Stimulated activated CD4-positive, alpha-beta T cell treated with anti-CD3 and anti-CD28 coated beads, Interleukin-15, amount 100 ng/mL, for 1 hour (primary cell): Measurements from ENCODE around the gene RFNG.
A peak's percentile ranks its signal among the peaks of the same experiment; 100 is the strongest.

Source experiments
- DNase-seq, 2 donors: peaks; one replicate each; pipeline ENCODE4 v3.0.0-alpha.2; 2020; ENCODE audit warnings: low read depth in 1 of 2, low spot score in 1 of 2

RFNG gene

GRCh38 chr17:82051776-82052637 lies at the start of gene RFNG, which contains the start of gene GPS1:
Gene RFNG, minus strand, starts transcription at chr17:82051811. Its CDS starts 45 bp downstream, at chr17:82051766.
Gene GPS1, plus strand, starts transcription at chr17:82051898. Its CDS starts 34 bp downstream, at chr17:82051932.
- peak; percentile 63 to 85 for DNase-seq

- no peak for DNase-seq
Observed at GRCh38 chr17:82101301-82101715, 49.7 kb upstream of the RFNG start.

GRCh38 chr17:82100502-82101298 lies 49.1 kb upstream of the RFNG start:
- no peak for DNase-seq

GRCh38 chr17:82098939-82099763 lies 47.5 kb upstream of the RFNG start:
- DNase-seq, result no peak

GRCh38 chr17:82098169-82098938 lies 46.7 kb upstream of the RFNG start, which contains the start of gene FASN:
Gene FASN, minus strand, starts transcription at chr17:82098236. Its CDS starts 1,791 bp downstream, at chr17:82096445.
- peak; percentile 86 to 94 for DNase-seq

GRCh38 chr17:82097919-82098168 lies 46.2 kb upstream of the RFNG start:
- DNase-seq, result no peak

- no peak for DNase-seq
Observed at GRCh38 chr17:82097184-82097918, 45.7 kb upstream of the RFNG start.

- no peak for DNase-seq
Observed at GRCh38 chr17:82096709-82097183, 45.1 kb upstream of the RFNG start.

- no peak for DNase-seq
Observed at GRCh38 chr17:82095777-82096708, 44.4 kb upstream of the RFNG start.

GRCh38 chr17:82094931-82095776 lies 43.5 kb upstream of the RFNG start:
- DNase-seq, result no peak

- no peak for DNase-seq
Observed at GRCh38 chr17:82092995-82093751, 41.6 kb upstream of the RFNG start.

GRCh38 chr17:82092628-82092994 lies 41.0 kb upstream of the RFNG start:
- DNase-seq, result no peak

- DNase-seq, result no peak
Observed at GRCh38 chr17:82092094-82092586, 40.5 kb upstream of the RFNG start.

GRCh38 chr17:82091264-82092066 lies 39.9 kb upstream of the RFNG start:
- DNase-seq, result no peak

- no peak for DNase-seq
Observed at GRCh38 chr17:82090549-82091263, 39.1 kb upstream of the RFNG start.
